IPS-11a (cell line): Measurements from ENCODE around the gene KCTD4.

Experiments
- H3K4me3 ChIP-seq: one replicate; pipeline ENCODE4 v1.5.1; 2013; ENCODE audit warnings: low read depth, low read length, control low read depth

The KCTD4 gene

DNA sequence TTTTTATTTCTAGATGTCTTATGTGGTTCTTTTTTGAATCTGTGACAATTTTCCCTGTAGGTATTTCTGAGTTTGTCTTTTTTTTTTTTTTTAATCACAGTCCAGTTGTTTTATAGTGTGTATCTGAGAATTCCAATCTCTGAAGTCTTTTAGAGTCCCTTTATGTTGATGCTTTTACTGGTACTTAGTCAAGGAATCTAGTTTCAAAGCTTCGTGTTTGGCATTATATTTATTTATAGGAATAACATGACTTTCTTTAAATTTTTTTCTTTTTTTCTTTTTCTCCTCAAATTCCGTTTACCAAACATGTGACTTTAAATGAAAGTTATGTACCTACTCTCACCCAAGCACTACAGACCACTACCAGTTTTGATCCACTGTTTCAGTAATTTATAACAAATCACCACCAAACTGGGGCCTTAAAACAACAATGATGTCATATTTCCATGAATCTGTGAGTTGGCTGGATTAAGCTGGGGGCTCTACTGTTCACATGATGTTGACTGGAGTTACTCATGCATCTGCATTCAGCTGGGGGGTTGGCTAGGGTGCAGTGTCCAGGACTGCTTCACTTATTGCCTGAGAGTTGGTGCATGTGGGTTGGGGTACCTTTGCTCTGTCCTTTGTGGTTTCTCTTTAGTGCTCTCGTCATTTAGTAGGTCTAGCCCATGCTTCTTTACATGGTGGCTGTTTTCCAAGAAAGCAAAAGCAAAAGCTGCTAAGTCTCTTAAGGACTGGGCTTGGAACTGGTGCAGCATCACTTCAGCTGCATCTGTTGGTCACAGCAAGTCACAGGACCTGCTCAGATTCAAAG, 22.3 kb downstream of the KCTD4 start:
- no peak overlapping the region for H3K4me3 ChIP-seq

DNA sequence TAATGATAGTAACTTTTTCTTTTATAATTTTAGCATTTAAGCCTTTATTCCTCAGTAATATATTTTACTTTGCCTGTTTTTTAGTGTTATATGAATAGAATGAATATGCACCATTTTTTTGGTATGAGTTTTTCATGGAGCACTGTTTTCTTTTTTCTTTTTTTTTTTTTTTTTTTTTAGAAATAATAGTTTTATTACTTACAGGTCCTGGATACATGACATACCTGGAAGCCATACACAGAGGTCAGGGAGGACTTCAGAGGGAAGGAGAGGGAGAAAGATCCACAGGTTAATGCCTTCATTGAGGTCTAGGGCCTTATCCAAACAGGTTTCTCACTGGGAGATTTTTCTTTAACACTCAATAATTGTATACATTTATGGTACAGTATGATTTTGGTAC, 26.4 kb downstream of the KCTD4 start:
- no peak overlapping the region for H3K4me3 ChIP-seq

DNA sequence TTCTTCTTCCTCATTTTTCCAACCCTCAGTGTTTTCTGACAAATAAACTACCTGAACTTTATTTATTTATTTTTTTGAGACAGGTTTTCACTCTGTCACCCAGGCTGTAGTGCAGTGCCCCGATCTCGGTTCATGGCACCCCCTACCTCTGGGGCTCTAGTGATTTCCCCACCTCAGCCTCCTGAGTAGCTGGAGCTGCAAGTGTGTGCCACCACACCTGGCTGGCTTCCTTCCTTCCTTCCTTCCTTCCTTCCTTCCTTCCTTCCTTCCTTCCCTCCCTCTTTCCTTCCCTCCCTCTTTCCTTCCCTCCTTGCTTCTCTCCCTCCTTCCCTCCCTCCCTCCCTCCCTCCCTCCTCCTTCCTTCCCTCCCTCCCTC, 32.3 kb downstream of the KCTD4 start:
- no peak overlapping the region for H3K4me3 ChIP-seq

DNA sequence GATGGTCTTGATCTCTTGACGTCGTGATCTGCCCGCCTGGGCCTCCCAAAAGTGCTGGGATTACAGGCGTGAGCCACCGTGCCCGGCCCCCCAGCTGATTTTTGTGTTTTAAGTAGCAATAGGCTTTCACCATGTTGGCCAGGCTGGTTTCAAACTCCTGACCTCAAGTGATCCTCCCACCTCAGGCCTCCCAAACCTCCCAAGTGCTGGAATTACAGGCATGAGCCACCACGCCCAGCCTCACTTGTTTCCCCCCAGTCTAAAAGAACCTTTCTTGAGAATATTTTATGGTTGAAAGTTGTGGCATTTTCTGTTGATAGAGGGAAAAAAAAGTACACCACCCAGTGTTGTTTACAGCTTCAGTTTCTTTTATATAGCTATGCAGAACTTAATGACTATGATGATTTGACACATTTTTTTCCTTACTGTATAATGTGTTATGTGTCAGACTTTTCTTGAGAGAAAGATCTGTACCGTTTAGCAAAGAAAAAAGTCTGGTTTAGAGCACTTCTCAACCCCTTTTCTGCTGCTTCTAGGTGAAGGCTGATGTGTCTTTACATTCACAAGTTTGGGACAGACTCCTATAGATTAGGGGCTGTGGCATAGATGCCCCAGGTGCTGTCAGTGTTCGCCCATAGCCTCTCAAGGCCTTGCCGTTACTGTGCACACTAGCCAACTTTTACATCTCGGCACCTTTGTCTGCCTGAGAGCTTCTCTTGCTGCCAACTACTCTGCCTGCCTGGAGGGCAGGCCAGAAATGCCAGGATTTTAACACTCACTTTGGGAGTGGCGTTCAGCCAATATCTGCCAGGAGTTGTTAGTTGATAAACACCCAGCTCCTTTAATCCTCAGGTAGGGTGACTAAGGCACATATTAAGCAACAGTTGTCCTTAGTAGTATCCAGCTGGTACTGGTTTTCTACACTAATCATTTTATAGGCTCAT, 33.0 kb downstream of the KCTD4 start:
- no peak overlapping the region for H3K4me3 ChIP-seq

DNA sequence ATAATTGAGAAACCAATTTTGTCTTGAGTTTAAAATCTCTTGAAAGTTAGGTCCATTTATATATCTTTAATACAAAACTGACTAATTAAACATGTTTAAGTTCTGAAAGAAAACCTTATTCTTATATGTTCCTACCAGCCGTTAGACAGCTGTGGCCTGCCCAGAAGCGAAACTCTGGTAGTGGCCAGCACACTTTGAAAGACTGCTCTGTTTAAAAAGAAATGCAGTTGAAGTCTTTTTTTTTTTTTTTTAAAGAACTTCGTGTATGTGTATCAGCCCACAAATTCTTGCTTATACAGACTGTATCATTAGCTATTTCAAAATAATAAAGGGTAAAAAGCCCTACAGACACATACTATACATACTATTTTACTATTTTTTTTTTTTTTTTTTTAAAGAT, 34.0 kb downstream of the KCTD4 start:
- H3K4me3 ChIP-seq = no peak overlapping the region

DNA sequence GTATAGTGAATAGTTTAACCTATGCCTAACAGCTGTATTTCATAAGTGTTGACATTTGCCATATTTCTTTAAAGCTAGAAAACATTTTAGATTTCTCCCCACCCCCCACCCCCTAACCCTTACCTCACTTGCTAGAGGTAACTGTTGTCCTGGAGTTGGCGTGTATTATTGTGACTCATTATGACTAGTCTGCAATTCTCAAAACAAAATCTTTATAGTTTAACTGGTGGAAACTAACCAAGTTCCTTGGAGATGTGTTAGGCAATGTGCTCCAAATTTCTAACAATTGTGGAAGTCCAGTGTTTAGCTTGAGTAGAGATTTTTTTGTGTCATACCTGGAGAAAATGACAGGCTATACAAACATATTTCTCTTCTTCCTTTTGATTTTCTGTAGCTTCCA, 38.0 kb downstream of the KCTD4 start:
- no peak overlapping the region for H3K4me3 ChIP-seq

DNA sequence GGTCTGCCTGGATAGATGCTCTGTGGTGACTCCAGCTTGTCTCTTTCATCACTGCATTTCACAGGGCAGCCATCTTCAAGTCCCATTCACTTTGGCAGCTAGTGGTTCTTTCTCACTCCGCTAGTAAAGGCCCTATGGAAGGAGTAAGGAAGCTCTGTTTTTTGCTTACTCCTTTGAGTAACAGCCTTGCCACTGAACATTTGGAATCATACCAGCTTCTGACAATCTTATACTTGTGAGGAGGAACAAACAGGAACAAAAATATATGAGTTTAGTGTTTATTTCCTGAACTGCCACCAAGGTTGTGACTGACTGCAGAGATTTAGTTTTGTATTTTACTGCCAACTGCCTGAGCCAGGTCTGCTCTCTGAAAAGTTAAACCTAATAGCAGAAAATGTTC, 38.7 kb downstream of the KCTD4 start:
- H3K4me3 ChIP-seq = no peak overlapping the region

DNA sequence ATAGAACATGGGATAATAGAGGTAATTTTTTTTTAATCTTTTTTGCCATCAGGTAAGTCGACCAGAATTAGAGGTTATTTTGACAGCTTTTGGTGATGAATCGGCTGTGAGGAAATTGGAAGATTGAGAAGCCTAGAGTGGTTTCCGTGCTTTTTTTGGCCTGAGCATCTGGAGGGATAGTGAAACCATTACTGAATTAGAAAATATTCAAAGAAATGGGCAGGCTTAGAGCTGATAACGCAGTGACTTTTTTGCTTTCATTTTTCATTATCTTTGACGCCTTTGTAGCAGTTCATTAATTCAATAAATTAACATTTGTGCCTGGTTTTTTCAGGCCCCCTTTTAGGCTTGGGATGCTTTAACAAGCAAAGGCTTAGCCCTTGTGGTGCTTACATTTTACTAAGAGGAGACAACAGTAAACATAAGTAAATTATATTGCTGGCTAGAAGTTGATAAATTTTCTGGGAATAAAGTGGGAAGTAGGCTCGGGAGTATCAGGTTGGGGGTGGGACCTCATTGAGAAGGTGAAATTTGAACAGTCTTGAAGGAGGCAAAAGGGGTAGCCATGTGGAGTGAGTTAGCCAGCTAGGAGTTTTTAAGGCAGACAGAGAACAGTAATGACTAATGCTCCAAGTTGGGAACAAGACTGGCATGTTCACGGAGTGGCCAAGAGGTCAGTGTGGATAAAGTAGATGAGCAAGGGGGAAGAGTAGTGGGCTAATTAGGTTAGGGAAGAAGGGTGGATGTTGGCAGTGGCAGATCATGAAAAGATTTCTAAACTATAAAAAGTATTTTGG, 44.1 kb downstream of the KCTD4 start:
- no peak overlapping the region for H3K4me3 ChIP-seq

DNA sequence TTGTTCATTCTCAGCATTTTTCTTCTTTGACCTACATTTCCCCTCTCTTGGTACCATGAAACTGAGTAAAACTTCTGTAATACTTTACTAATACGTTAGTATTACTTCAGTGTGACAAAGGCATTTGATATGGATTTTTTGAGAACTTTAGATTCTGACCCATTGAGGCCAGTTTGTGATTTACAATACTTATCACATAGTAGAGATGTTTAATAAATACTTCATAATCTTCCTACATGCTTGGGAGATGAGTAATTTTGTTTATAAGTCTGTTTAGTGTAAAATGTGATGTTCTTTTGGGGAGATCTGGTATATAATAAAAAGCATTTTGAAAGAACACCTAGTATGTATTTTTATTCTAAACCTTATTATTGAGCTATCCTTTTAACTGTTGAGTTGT, 50.9 kb downstream of the KCTD4 start:
- no peak overlapping the region for H3K4me3 ChIP-seq

DNA sequence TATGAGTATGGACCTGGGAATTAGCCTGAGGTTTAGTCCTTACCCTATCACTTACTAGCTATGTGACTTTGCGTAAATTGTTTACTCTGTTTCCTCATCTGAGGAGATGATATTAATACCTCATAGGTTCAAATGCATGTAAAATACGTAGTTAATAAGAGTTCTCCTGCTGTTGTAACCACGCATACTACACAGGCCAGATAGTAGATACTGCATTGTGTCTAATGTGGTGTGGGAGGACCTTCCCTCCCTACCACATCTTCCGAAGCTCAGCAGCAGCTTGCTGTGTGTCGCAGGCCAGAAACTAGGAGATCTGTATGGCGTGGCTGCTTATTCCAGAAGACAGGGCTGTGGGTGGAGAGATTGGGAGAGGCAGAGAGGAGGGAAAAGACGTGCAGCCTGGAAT, 57.5 kb downstream of the KCTD4 start:
- no peak overlapping the region for H3K4me3 ChIP-seq
